B cell (primary cell): ENCODE data around the gene TAL1. TPM values are rescaled to one million over a fixed set of nuclear protein-coding genes. Genes with fewer than 3 reads are reported as not detected.
"Not testable (repeated sequence)": the region's sequence is repeated elsewhere in the genome, so short reads cannot be mapped to it uniquely, and the experiment has no call there.

Experiments
- ATAC-seq: fragments of 200-7000 bp; cut with Tn5 transposase; one replicate; pipeline ENCODE4 v1.10.0; 2021; ENCODE audit warnings: low read depth, mild to moderate bottlenecking, moderate number of reproducible peaks, moderate library complexity
- CTCF ChIA-PET: fragments of 350-600 bp; sonication (Branson Sonifier 250); formaldehyde crosslinking; loops from one replicate; lab custom pipeline; 2021; ENCODE audit warnings: antibody characterized with exemption, inconsistent platforms; lab: Charles Lee
- POLR2A ChIA-PET: fragments of 350-600 bp; sonication (Branson Sonifier 250); formaldehyde crosslinking; loops from one replicate; lab custom pipeline; 2021; ENCODE audit warnings: antibody characterized with exemption; lab: Charles Lee
- DNase-seq: peaks from one replicate; pipeline ENCODE4 v3.0.0; 2013
- H2AFZ ChIP-seq: 2 replicates; pipeline ENCODE4 v1.6.1; 2012; ENCODE audit warnings: mild to moderate bottlenecking, low read depth, low read length; ENCODE audit not compliant: insufficient read depth, poor library complexity, severe bottlenecking
- H3K27ac ChIP-seq, 2 donors: 1 replicate in 1 of 2; 2 replicates in 1 of 2; pipeline ENCODE4 v1.5.1; 2012 to 2013; ENCODE audit warnings: low read length in 2 of 2, mild to moderate bottlenecking in 2 of 2, moderate library complexity in 1 of 2
- H3K27me3 ChIP-seq, 4 experiments: fragments of 200-600 bp in 1 of 4; sonication (generic) in 1 of 4; replicated peaks in 1 of 4; 1 replicate in 2 of 4; 2 replicates in 2 of 4; pipeline versions ENCODE4 v1.6.1 to v1.7.0; 2013 to 2016; ENCODE audit warnings: low read length in 3 of 4, mild to moderate bottlenecking in 2 of 4, mixed read lengths in 1 of 4, moderate library complexity in 1 of 4; ENCODE audit not compliant: insufficient read depth in 4 of 4, control insufficient read depth in 3 of 4; ENCODE audit errors: control extremely low read depth in 1 of 4
- H3K36me3 ChIP-seq, 2 experiments: replicated peaks in 1 of 2; 1 replicate in 1 of 2; 2 replicates in 1 of 2; pipeline versions ENCODE4 v1.6.1 to v1.7.1; 2013; ENCODE audit warnings: low read length in 1 of 2; ENCODE audit not compliant: insufficient read depth in 2 of 2, control insufficient read depth in 1 of 2; ENCODE audit errors: control extremely low read depth in 1 of 2, extremely low read depth in 1 of 2
- H3K4me1 ChIP-seq, 2 donors: fragments of 200-600 bp in 1 of 2; sonication (generic) in 1 of 2; 1 replicate in 1 of 2; 2 replicates in 1 of 2; pipeline versions ENCODE4 v1.5.1 to v1.6.1; 2013 to 2017; ENCODE audit warnings: low read length in 2 of 2; ENCODE audit not compliant: control insufficient read depth in 2 of 2, insufficient read depth in 2 of 2
- H3K4me2 ChIP-seq: replicated peaks from 2 replicates; pipeline ENCODE3; 2012; ENCODE audit warnings: mild to moderate bottlenecking, low read depth, low read length; ENCODE audit not compliant: poor library complexity, severe bottlenecking
- H3K4me3 ChIP-seq, 5 experiments: fragments of 200-600 bp in 1 of 5; sonication (generic) in 1 of 5; 1 replicate in 3 of 5; 2 replicates in 2 of 5; pipeline versions ENCODE4 v1.5.1 to v1.7.0; 2011 to 2016; ENCODE audit warnings: low read length in 4 of 5, mild to moderate bottlenecking in 4 of 5, low read depth in 2 of 5, control low read depth in 1 of 5, moderate library complexity in 1 of 5; ENCODE audit not compliant: insufficient read depth in 1 of 5; ENCODE audit errors: control extremely low read depth in 1 of 5, extremely low read depth in 1 of 5
- H3K79me2 ChIP-seq: fragments of 200-600 bp; sonication (generic); one replicate; pipeline ENCODE4 v1.6.0; 2016; ENCODE audit warnings: low read length; ENCODE audit not compliant: control insufficient read depth, insufficient read depth
- H3K9ac ChIP-seq: fragments of 200-600 bp; sonication (generic); 2 replicates; pipeline ENCODE4 v1.6.1; 2017; ENCODE audit warnings: mild to moderate bottlenecking, low read length, moderate library complexity
- H3K9me3 ChIP-seq, 3 donors: one replicate each; pipeline versions ENCODE4 v1.6.1 to v1.7.1; 2013; ENCODE audit warnings: low read length in 2 of 3; ENCODE audit not compliant: control insufficient read depth in 2 of 3, insufficient read depth in 1 of 3; ENCODE audit errors: control extremely low read depth in 1 of 3
- H4K20me1 ChIP-seq: 2 replicates; pipeline ENCODE4 v1.6.0; 2012; ENCODE audit warnings: mild to moderate bottlenecking, low read length; ENCODE audit not compliant: insufficient read depth, control insufficient read depth, poor library complexity, severe bottlenecking
- H3K27ac Mint-ChIP-seq: one replicate; pipeline ENCODE4 v1.8.0; 2021; ENCODE audit warnings: mixed read lengths
- H3K27me3 Mint-ChIP-seq: one replicate; pipeline ENCODE4 v1.8.0; 2021; ENCODE audit warnings: mixed read lengths
- H3K4me1 Mint-ChIP-seq: one replicate; pipeline ENCODE4 v1.8.0; 2021; ENCODE audit warnings: mixed read lengths
- H3K4me3 Mint-ChIP-seq: one replicate; pipeline ENCODE4 v1.8.0; 2021; ENCODE audit warnings: mixed read lengths
- H3K9me3 Mint-ChIP-seq: one replicate; pipeline ENCODE4 v1.8.0; 2022; ENCODE audit warnings: mixed read lengths; ENCODE audit not compliant: insufficient read depth
- CTCF ChIP-seq: fragments of 200-600 bp; IDR thresholded peaks from one replicate; pipeline ENCODE4 v1.8.0; 2022; ENCODE audit warnings: antibody characterized with exemption, mild to moderate bottlenecking
- EZH2 ChIP-seq: IDR thresholded peaks from 2 replicates; pipeline ENCODE4 v1.6.1; 2012; ENCODE audit warnings: borderline replicate concordance, low read depth, mild to moderate bottlenecking, moderate library complexity, low read length; ENCODE audit not compliant: insufficient read depth, poor library complexity, severe bottlenecking
- WGBS: methylation state at CpG from one replicate; pipeline ENCODE4 v1.1.5; 2013; ENCODE audit warnings: missing lambda C conversion rate; ENCODE audit not compliant: insufficient coverage; 5-methylcytosine and 5-hydroxymethylcytosine counted together
- intact Hi-C: fragments of 100-400 bp; cut with micrococcal nuclease; formaldehyde crosslinking; loops from one replicate; pipeline ENCODE4 v1.10.0; 2022
- polyA plus RNA-seq: library from polyadenylated mRNA; depleted of rRNA; stranded (reverse); fragments of >200 nt; gene quantifications from 2 replicates; pipeline ENCODE4 v1.2.3, GENCODE V29; 2012
- total RNA-seq, 2 donors: library from RNA; stranded (reverse); fragments of 120-200 nt in 1 of 2; gene quantifications; 1 replicate in 1 of 2; 2 replicates in 1 of 2; pipeline versions ENCODE4 v1.2.3 to v1.2.4, GENCODE V29; 2013 to 2022

The TAL1 gene
- total and polyA plus RNA-seq, 2 donors (not counting 1 experiment from before 2014, with no cell fraction given): not detected

- intact Hi-C loops: no loop called here
- WGBS: 88% methylated on average over 1 of the region's 5 CpGs
Observed at GRCh38 chr1:47205918-47206317, 26.1 kb downstream of the TAL1 start.

GRCh38 chr1:47203504-47203903 is 28.5 kb downstream of the TAL1 start:
- DNase-seq, ATAC-seq, H3K79me2 ChIP-seq, intact Hi-C loops, POLR2A ChIA-PET, H3K9me3 Mint-ChIP-seq, H3K4me2 ChIP-seq, H3K9me3 ChIP-seq, H3K4me1 Mint-ChIP-seq, H3K27ac ChIP-seq, H3K9ac ChIP-seq, H3K27me3 ChIP-seq, H4K20me1 ChIP-seq, H3K4me1 ChIP-seq, H3K4me3 Mint-ChIP-seq, H3K27ac Mint-ChIP-seq, H3K4me3 ChIP-seq, H3K36me3 ChIP-seq, H2AFZ ChIP-seq: not testable (repeated sequence)
- peaks cover 45% of the 10 kb centered on the region for H3K27me3 Mint-ChIP-seq
- no CpG with 5 or more reads among the region's 2 CpGs for WGBS
- CTCF ChIA-PET: interaction anchor here (1.4 to 3.9 kb wide), 2 partner anchors 9 to 11 kb away, joined by 5 to 22 read pairs; no protein-coding TSS in a partner anchor

More at GRCh38 chr1:47205918-47206317, 26.1 kb downstream of the TAL1 start:
- Histone ChIP-seq H3K9me3 (no peaks in the 10 kb centered on the region), H3K4me1 (no peaks in the 10 kb centered on the region), H3K4me3 (no peak overlapping the region), H4K20me1 (no peaks in the 10 kb centered on the region), H3K36me3 (no peaks in the 10 kb centered on the region), H3K27ac (no peak overlapping the region), H3K79me2 (no peaks in the 10 kb centered on the region), H3K9ac (no peak overlapping the region), H3K27me3 (peaks cover 0 to 8% (median 0%) of the 10 kb centered on the region in 4 experiments), H2AFZ (no peak overlapping the region), H3K4me2 (no peak overlapping the region)
- H3K4me3 Mint-ChIP-seq: no peak overlapping the region
- no peak for DNase-seq
- TF ChIP-seq CTCF: no peak
- no peak for TF ChIP-seq EZH2
- no peak for ATAC-seq
- ChIA-PET POLR2A (no interaction called here), CTCF (interaction anchor here (0.5 kb wide), 1 partner anchor 120 kb away, joined by 4 read pairs; no protein-coding TSS in a partner anchor)
- H3K9me3 Mint-ChIP-seq: peaks cover 3% of the 10 kb centered on the region
- H3K27me3 Mint-ChIP-seq: peaks cover 47% of the 10 kb centered on the region
- H3K27ac Mint-ChIP-seq: no peak overlapping the region
- H3K4me1 Mint-ChIP-seq: peaks cover 6% of the 10 kb centered on the region
